NCI-H2081 treated with DMSO at 0.1 percent for 48 hours (cell line): Measurements from ENCODE around the gene TMPRSS11A.
A peak's percentile ranks its signal among the peaks of the same experiment; 100 is the strongest.

Experiments used
- DNase-seq: peaks from one replicate; lab custom pipeline; 2025; lab: John Stamatoyannopoulos, UW

TMPRSS11A gene

DNA sequence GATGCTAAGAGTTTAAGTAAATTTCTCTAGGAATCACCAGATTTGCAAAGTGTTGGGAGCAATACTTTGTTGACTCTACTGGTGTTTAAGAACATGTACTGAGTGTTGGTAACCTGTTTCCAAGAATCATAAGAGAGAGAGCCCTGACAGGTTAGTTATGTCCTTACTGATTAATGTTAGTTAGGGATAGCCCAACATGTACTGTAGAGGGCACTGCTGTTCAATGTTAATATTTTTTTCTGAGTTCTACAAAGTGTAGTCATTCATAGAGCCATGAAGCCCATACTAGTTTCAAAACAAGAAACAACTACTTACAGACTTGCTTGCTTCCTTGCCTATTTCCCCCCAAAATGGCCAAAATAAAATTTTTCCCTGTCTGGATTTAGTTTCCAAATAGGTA lies 91.4 kb downstream of the TMPRSS11A start:
- DNase-seq = peak; percentile 25

DNA sequence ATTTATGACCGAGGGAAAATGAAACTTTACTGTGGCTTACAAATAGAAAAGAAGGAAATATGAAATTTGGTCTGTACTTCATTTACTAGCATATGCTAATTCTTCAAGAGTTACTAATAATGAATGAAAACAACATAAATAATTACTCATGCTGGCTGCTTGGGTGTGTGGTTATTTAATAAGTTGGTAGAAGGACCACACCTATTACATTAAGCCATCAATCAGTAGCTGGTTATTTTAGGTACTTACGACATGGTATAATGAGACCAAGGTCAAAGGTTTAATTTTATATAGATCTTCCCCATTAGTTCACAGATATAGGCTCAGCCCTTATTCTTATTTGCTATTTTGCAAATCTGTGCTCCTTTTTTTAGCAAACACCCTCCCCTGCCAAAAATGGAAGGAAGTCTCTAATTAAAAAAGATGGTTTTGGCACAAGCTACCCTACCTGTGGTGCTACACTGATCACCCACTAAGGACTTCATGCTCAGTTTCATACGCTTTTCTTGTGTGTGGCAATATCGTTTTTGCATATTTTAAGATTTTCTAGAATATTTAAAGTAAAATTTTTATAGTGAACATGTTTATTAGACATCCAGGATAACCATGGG lies 93.6 kb downstream of the TMPRSS11A start:
- no peak for DNase-seq

DNA sequence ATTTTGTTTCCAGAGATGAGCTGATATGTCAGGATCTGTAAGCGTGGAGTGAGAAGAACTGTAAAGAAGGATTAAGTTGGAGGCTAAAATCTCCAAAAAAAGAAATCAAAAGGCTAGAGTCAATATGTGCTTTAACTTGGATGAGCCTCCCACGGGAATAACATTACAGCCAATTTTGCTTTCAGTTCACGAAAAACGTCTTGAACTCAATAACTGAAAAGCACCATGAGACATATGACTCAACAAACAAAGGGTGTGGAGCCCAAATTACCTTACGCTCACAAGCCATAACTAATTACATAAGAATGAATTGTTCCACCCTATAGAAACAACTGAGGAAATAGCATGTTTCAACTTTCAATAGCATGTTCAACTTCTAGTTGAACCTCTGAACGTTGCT lies 101.8 kb downstream of the TMPRSS11A start:
- no peak for DNase-seq
